RWPE1 (cell line): ENCODE results near the gene USP26.
"Not testable (repeated sequence)": the region's sequence is repeated elsewhere in the genome, so short reads cannot be mapped to it uniquely, and the experiment has no call there.

Experiments used
- CTCF ChIA-PET: fragments of 350-600 bp; sonication (Branson Sonifier 250); formaldehyde crosslinking; extraction: SDS; loops from one replicate; lab custom pipeline; 2021; lab: Yijun Ruan, JAX
- POLR2A ChIA-PET: fragments of 400-600 bp; formaldehyde crosslinking; extraction: SDS; loops from one replicate; lab custom pipeline; 2020; ENCODE audit warnings: antibody characterized with exemption; ENCODE audit not compliant: low non-redundant PET; lab: Yijun Ruan, JAX
- DNase-seq: peaks from one replicate; pipeline ENCODE4 v3.0.0; 2012; ENCODE audit warnings: low spot score
- H3K27ac ChIP-seq: fragments of 450-650 bp; 2 replicates; pipeline ENCODE4 v1.5.1; 2017
- CTCF ChIP-seq: fragments of 450-650 bp; conservative IDR thresholded peaks from 2 replicates; pipeline ENCODE4 v1.5.1; 2017; ENCODE audit warnings: low read depth, mild to moderate bottlenecking

The USP26 gene

GRCh38 chrX:133054761-133055405, 42.0 kb downstream of the USP26 start:
- TF ChIP-seq CTCF, result no peak
- CTCF ChIA-PET, result no interaction called here
- DNase-seq, result no peak
- POLR2A ChIA-PET, result no interaction called here
- H3K27ac ChIP-seq, result no peak overlapping the region

- ChIA-PET POLR2A (no interaction called here), CTCF (no interaction called here)
- no peak for TF ChIP-seq CTCF
- no peak overlapping the region for H3K27ac ChIP-seq
- DNase-seq, result peak; percentile 16
These were observed 42.9 kb downstream of the USP26 start for GRCh38 chrX:133053861-133054598.

GRCh38 chrX:133048751-133049150, 48.2 kb downstream of the USP26 start:
- no peak overlapping the region for H3K27ac ChIP-seq
- POLR2A ChIA-PET, result no interaction called here
- CTCF ChIA-PET, result no interaction called here
- no peak for DNase-seq
- TF ChIP-seq CTCF, result no peak

GRCh38 chrX:133046601-133047000, 50.3 kb downstream of the USP26 start:
- no peak for DNase-seq
- no peak for TF ChIP-seq CTCF
- CTCF ChIA-PET, result interaction anchor here (0.6 to 1.5 kb wide), 4 partner anchors 10 to 203 kb away, joined by 3 to 5 read pairs (median 4); no protein-coding TSS in a partner anchor
- no peak overlapping the region for H3K27ac ChIP-seq
- POLR2A ChIA-PET, result no interaction called here

- TF ChIP-seq CTCF, result no peak
- ChIA-PET CTCF (interaction anchor here (0.6 to 1.5 kb wide), 4 partner anchors 11 to 203 kb away, joined by 3 to 5 read pairs (median 4); no protein-coding TSS in a partner anchor), POLR2A (no interaction called here)
- DNase-seq, result peak; percentile 8
- H3K27ac ChIP-seq, result no peak overlapping the region
These were observed 50.9 kb downstream of the USP26 start for GRCh38 chrX:133045986-133046385.

- POLR2A ChIA-PET, CTCF ChIA-PET, DNase-seq, H3K27ac ChIP-seq: not testable (repeated sequence)
These were observed 52.6 kb downstream of the USP26 start for GRCh38 chrX:133044145-133044786.

- CTCF ChIA-PET, result no interaction called here
- POLR2A ChIA-PET, result no interaction called here
- DNase-seq, result no peak
These were observed 54.6 kb downstream of the USP26 start for GRCh38 chrX:133042260-133042659.

More at GRCh38 chrX:133042260-133042659, 54.6 kb downstream of the USP26 start:
- no peak for TF ChIP-seq CTCF
- no peak overlapping the region for H3K27ac ChIP-seq
